Measurements from ENCODE around the gene TTLL11. TPM values are rescaled to one million over a fixed set of nuclear protein-coding genes. Genes with fewer than 3 reads are reported as not detected.

Gene TTLL11
- total and polyA plus RNA-seq, 4 donors: 1.4 to 4.5 (median 3.6) TPM

DNA sequence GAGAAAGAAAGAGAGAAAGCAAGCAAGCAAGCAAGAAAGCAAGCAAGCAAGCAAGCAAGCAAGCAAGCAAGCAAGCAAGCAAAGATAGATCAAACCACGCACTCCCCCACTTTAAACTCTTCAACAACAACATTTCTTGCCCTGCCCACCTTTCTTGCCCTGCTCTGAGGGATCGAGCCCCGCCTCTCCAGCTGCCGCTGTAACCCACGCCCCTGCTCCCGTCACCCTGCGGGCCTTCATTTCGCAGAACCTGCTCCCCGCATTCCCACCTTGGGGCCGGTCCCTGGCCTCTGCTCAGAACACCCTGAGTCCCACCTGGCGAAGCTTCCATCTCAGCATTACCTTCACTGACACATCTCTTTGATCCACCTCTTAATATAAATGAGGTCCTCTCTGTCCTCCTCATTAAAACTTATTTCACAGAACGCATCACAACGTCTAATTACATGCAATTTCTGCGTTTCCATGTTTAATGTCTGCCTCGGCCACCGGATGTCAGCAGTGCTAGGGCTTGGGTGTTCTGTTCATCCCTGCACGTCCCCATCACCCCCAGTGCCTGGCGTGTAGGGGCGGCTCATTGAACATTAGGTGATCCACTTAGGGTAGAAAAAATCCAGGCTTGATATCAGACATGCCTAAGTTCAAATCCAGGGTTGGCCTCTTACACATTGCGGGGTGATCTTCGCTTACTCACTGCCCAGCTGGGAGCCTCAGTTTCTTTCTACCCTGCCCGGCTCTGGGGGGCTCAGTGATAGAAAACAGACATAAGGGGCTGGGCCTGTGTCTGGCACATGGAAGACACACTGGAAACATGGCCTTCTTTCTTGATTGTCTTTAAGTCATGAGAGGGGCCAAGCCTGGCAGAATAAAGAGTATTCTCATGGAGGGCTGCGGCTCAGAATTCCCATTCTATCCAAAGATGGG lies 254.1 kb downstream of the TTLL11 start:
- TF ChIP-seq HNF4G (IDR thresholded peaks at IDR 0.05) (no peak), SP1 (IDR thresholded peaks at IDR 0.05) (no peak), CTCF (IDR thresholded peaks at IDR 0.05; ENCODE audit: low read depth, low read length, missing input control) (no peak), REST (IDR thresholded peaks at IDR 0.05) (no peak), EGR1 (IDR thresholded peaks at IDR 0.05; ENCODE audit: low read depth in 2 of 2) (no peak), RAD21 (IDR thresholded peaks at IDR 0.05) (no peak), ZBTB33 (IDR thresholded peaks at IDR 0.05) (no peak), FOXA2 (IDR thresholded peaks at IDR 0.05) (no peak), YY1 (IDR thresholded peaks at IDR 0.05) (no peak), JUND (IDR thresholded peaks at IDR 0.05) (no peak), HNF4A (conservative IDR thresholded peaks at IDR 0.05) (no peak), TAF1 (conservative IDR thresholded peaks at IDR 0.05) (no peak), GABPA (IDR thresholded peaks at IDR 0.05 in 1 of 2, conservative IDR thresholded peaks at IDR 0.05 in 1 of 2) (no peak), FOXA1 (IDR thresholded peaks at IDR 0.05) (no peak), RXRA (IDR thresholded peaks at IDR 0.05) (no peak), NR2F2 (IDR thresholded peaks at IDR 0.05) (no peak)
- TF ChIP-seq, protein P1, sequence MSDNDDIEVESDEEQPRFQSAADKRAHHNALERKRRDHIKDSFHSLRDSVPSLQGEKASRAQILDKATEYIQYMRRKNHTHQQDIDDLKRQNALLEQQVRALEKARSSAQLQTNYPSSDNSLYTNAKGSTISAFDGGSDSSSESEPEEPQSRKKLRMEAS (IDR thresholded peaks at IDR 0.05): no peak
- TF ChIP-seq, protein P2, sequence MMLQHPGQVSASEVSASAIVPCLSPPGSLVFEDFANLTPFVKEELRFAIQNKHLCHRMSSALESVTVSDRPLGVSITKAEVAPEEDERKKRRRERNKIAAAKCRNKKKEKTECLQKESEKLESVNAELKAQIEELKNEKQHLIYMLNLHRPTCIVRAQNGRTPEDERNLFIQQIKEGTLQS (IDR thresholded peaks at IDR 0.05): no peak
- H3K36me3 ChIP-seq (ENCODE audit: control insufficient read depth in 4 of 4, insufficient read depth in 3 of 4, low read depth in 1 of 4, low read length in 3 of 4): no peaks in the 10 kb centered on the region
- no peak overlapping the region for H3K4me3 ChIP-seq (ENCODE audit: low read depth in 1 of 3, low read length in 3 of 3)
- 90% methylated on average over 23 of the region's 23 CpGs for WGBS
- no peak overlapping the region for H3K27ac ChIP-seq (ENCODE audit: low read depth in 1 of 2, low read length in 2 of 2)
- no peak for DNase-seq (ENCODE audit: low spot score)
- H3K9ac ChIP-seq (ENCODE audit: low read depth in 1 of 2, low read length in 2 of 2): no peak overlapping the region
- H3K27me3 ChIP-seq (ENCODE audit: control insufficient read depth in 4 of 4, insufficient read depth in 4 of 4, low read length in 3 of 4): no peaks in the 10 kb centered on the region
- H3K9me3 ChIP-seq (ENCODE audit: control insufficient read depth in 4 of 4, low read length in 3 of 4): no peaks in the 10 kb centered on the region
- no peaks in the 10 kb centered on the region for H3K4me1 ChIP-seq (ENCODE audit: control insufficient read depth in 4 of 4, insufficient read depth in 4 of 4, low read length in 3 of 4)
